PC-9 (cell line): ENCODE data around the gene BRD1.

Experiments used
- CTCF ChIP-seq: fragments of 200-600 bp; sonication (generic); conservative IDR thresholded peaks from 2 replicates; pipeline ENCODE4 v1.6.1; 2017; ENCODE audit warnings: mixed run types, antibody characterized with exemption, mild to moderate bottlenecking, moderate library complexity
- EZH2 ChIP-seq: fragments of 200-600 bp; sonication (generic); IDR thresholded peaks from 2 replicates; pipeline ENCODE4 v1.8.0; 2017; ENCODE audit warnings: antibody characterized with exemption, low read depth

- TF ChIP-seq CTCF (no peak), EZH2 (no peak)
Measured at GRCh38 chr22:49825436-49825835, 2.2 kb downstream of the BRD1 start.
